ENCODE measurements around the gene ADAMTS13. TPM values are rescaled to one million over a fixed set of nuclear protein-coding genes. Genes with fewer than 3 reads are reported as not detected.

ADAMTS13 gene
- total RNA-seq, 1 experiment from 2014 or later: 4.7 TPM

DNA sequence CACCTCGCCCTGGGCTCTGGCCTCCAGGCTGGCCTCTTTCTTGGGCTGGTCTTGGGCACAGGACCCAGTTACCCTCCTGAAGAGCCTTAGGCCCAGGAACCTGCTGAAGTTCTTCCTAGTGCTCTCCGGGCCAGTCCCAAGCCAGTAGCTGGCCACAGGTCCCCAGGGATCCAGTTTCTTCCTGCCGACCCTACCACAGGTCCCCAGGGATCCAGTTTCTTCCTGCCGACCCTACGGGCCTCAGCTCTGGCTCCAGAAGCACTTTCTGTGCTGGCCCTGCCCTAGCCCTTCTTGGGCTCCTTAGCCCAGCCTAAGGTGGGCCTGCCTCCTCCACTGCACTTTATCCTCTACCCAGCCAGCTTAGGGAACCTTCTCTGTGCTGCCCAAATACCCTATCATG lies 19.4 kb downstream of the ADAMTS13 start:
- BruUV-seq (replicated peaks): no TSS peak
- Mint-ChIP-seq H3K4me1 (ENCODE audit: low read depth, unreplicated experiment) (no peaks in the 10 kb centered on the region), H3K27ac (ENCODE audit: unreplicated experiment) (no peak overlapping the region), H3K9me3 (ENCODE audit: low read depth, unreplicated experiment) (no peaks in the 10 kb centered on the region), H3K4me3 (ENCODE audit: low read depth, unreplicated experiment) (no peak overlapping the region), H3K27me3 (ENCODE audit: unreplicated experiment) (peaks cover 10% of the 10 kb centered on the region), H3K36me3 (ENCODE audit: insufficient read depth, unreplicated experiment) (no peaks in the 10 kb centered on the region)
- no peak for DNase-seq
- CTCF ChIA-PET: no interaction called here
- TF ChIP-seq, protein P1, sequence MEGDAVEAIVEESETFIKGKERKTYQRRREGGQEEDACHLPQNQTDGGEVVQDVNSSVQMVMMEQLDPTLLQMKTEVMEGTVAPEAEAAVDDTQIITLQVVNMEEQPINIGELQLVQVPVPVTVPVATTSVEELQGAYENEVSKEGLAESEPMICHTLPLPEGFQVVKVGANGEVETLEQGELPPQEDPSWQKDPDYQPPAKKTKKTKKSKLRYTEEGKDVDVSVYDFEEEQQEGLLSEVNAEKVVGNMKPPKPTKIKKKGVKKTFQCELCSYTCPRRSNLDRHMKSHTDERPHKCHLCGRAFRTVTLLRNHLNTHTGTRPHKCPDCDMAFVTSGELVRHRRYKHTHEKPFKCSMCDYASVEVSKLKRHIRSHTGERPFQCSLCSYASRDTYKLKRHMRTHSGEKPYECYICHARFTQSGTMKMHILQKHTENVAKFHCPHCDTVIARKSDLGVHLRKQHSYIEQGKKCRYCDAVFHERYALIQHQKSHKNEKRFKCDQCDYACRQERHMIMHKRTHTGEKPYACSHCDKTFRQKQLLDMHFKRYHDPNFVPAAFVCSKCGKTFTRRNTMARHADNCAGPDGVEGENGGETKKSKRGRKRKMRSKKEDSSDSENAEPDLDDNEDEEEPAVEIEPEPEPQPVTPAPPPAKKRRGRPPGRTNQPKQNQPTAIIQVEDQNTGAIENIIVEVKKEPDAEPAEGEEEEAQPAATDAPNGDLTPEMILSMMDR (IDR thresholded peaks at IDR 0.05; ENCODE audit: unreplicated experiment): no peak
- intact Hi-C loops (cut with micrococcal nuclease; ENCODE audit: unreplicated experiment): no loop called here

- TF ChIP-seq, protein P1 (IDR thresholded peaks at IDR 0.05; ENCODE audit: unreplicated experiment): no peak
- Mint-ChIP-seq H3K36me3 (ENCODE audit: insufficient read depth, unreplicated experiment) (no peaks in the 10 kb centered on the region), H3K4me1 (ENCODE audit: low read depth, unreplicated experiment) (no peaks in the 10 kb centered on the region), H3K4me3 (ENCODE audit: low read depth, unreplicated experiment) (no peak overlapping the region), H3K9me3 (ENCODE audit: low read depth, unreplicated experiment) (no peaks in the 10 kb centered on the region), H3K27me3 (ENCODE audit: unreplicated experiment) (peaks cover 13% of the 10 kb centered on the region), H3K27ac (ENCODE audit: unreplicated experiment) (no peak overlapping the region)
- BruUV-seq (replicated peaks): no TSS peak
- CTCF ChIA-PET: no interaction called here
- intact Hi-C loops (cut with micrococcal nuclease; ENCODE audit: unreplicated experiment): no loop called here
- DNase-seq: no peak
Observed at GRCh38 chr9:133443248-133443647, 21.1 kb downstream of the ADAMTS13 start.

DNA sequence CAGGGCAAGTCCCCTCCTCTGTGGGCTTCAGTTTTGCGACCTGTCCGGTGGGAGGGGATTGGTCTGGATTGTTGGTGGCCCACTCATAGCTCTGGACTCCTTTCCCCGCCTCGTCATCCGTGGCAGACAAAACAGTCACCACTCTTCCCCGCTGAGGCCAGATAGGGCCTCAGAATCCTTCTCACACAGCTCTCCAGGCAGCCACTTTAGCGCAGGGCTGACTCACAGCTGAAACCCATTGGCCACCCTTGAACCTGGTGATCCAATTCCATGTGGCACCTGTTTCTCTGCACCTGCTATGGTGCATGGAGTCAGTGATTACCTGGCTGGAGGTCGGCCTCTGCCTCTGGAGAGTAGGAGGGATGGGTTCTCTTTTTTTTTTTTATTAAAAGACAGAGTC lies 21.8 kb downstream of the ADAMTS13 start:
- Mint-ChIP-seq H3K36me3 (ENCODE audit: insufficient read depth, unreplicated experiment) (no peaks in the 10 kb centered on the region), H3K4me1 (ENCODE audit: low read depth, unreplicated experiment) (peaks cover under 1% of the 10 kb centered on the region), H3K4me3 (ENCODE audit: low read depth, unreplicated experiment) (no peak overlapping the region), H3K9me3 (ENCODE audit: low read depth, unreplicated experiment) (no peaks in the 10 kb centered on the region), H3K27me3 (ENCODE audit: unreplicated experiment) (peaks cover 13% of the 10 kb centered on the region), H3K27ac (ENCODE audit: unreplicated experiment) (no peak overlapping the region)
- BruUV-seq (replicated peaks): no TSS peak
- intact Hi-C loops (cut with micrococcal nuclease; ENCODE audit: unreplicated experiment): no loop called here
- TF ChIP-seq, protein P1 (IDR thresholded peaks at IDR 0.05; ENCODE audit: unreplicated experiment): no peak
- CTCF ChIA-PET: no interaction called here
- DNase-seq: no peak

GRCh38 chr9:133445293-133445969 lies 23.3 kb downstream of the ADAMTS13 start:
- H3K27ac Mint-ChIP-seq (ENCODE audit: unreplicated experiment): no peak overlapping the region
- no peak for DNase-seq
- intact Hi-C loops (cut with micrococcal nuclease; ENCODE audit: unreplicated experiment): no loop called here
- BruUV-seq (replicated peaks): no TSS peak
- TF ChIP-seq, protein P1 (IDR thresholded peaks at IDR 0.05; ENCODE audit: unreplicated experiment): no peak
- peaks cover 13% of the 10 kb centered on the region for H3K27me3 Mint-ChIP-seq (ENCODE audit: unreplicated experiment)
- CTCF ChIA-PET: no interaction called here
- H3K36me3 Mint-ChIP-seq (ENCODE audit: insufficient read depth, unreplicated experiment): no peaks in the 10 kb centered on the region
- peaks cover 13% of the 10 kb centered on the region for H3K4me1 Mint-ChIP-seq (ENCODE audit: low read depth, unreplicated experiment)
- H3K9me3 Mint-ChIP-seq (ENCODE audit: low read depth, unreplicated experiment): no peaks in the 10 kb centered on the region
- no peak overlapping the region for H3K4me3 Mint-ChIP-seq (ENCODE audit: low read depth, unreplicated experiment)
